CD8-positive, alpha-beta memory T cell (primary cell): ENCODE measurements around the gene BPI. TPM values are rescaled to one million over a fixed set of nuclear protein-coding genes. Genes with fewer than 3 reads are reported as not detected.
"Not testable (repeated sequence)": the region's sequence is repeated elsewhere in the genome, so short reads cannot be mapped to it uniquely, and the experiment has no call there.

Experiments
- CTCF ChIA-PET: fragments of 350-600 bp; sonication (Branson Sonifier 250); formaldehyde crosslinking; loops from one replicate; lab custom pipeline; 2021; ENCODE audit warnings: antibody characterized with exemption; lab: Charles Lee
- POLR2A ChIA-PET: fragments of 350-600 bp; sonication (Branson Sonifier 250); formaldehyde crosslinking; loops from one replicate; lab custom pipeline; 2021; ENCODE audit warnings: antibody characterized with exemption; lab: Charles Lee
- DNase-seq, 5 donors: peaks; one replicate each; pipeline versions ENCODE4 v3.0.0 to v3.0.0-alpha.2; 2020 to 2022; ENCODE audit warnings: mixed read lengths in 1 of 5
- H3K27ac ChIP-seq: one replicate; pipeline ENCODE4 v1.7.0; 2013; ENCODE audit warnings: low read depth, mild to moderate bottlenecking, low read length, moderate library complexity
- H3K27me3 ChIP-seq: 2 replicates; pipeline ENCODE4 v1.7.0; 2013; ENCODE audit warnings: low read length, mild to moderate bottlenecking; ENCODE audit not compliant: insufficient read depth, poor library complexity, severe bottlenecking
- H3K36me3 ChIP-seq: 2 replicates; pipeline ENCODE4 v1.7.0; 2013; ENCODE audit warnings: mild to moderate bottlenecking, low read length, moderate library complexity; ENCODE audit not compliant: insufficient read depth
- H3K4me1 ChIP-seq: 2 replicates; pipeline ENCODE4 v1.7.0; 2013; ENCODE audit warnings: mild to moderate bottlenecking, low read length, moderate library complexity; ENCODE audit not compliant: insufficient read depth
- H3K4me3 ChIP-seq: 2 replicates; pipeline ENCODE4 v1.7.0; 2013; ENCODE audit warnings: mild to moderate bottlenecking, low read length
- H3K9me3 ChIP-seq: 2 replicates; pipeline ENCODE4 v1.7.0; 2013; ENCODE audit warnings: mild to moderate bottlenecking, low read length
- H3K27ac Mint-ChIP-seq, 8 donors: one replicate each; pipeline ENCODE4 v1.8.0; 2020 to 2021; ENCODE audit warnings: mixed read lengths in 8 of 8, mild to moderate bottlenecking in 6 of 8, inconsistent platforms in 3 of 8, moderate library complexity in 3 of 8
- H3K27me3 Mint-ChIP-seq, 2 donors: one replicate each; pipeline ENCODE4 v1.8.0; 2020 to 2021; ENCODE audit warnings: mixed read lengths in 2 of 2, mild to moderate bottlenecking in 1 of 2, moderate library complexity in 1 of 2
- H3K36me3 Mint-ChIP-seq, 3 donors: one replicate each; pipeline ENCODE4 v1.8.0; 2020 to 2021; ENCODE audit warnings: mixed read lengths in 3 of 3, inconsistent platforms in 1 of 3, mild to moderate bottlenecking in 1 of 3
- H3K4me1 Mint-ChIP-seq, 3 donors: one replicate each; pipeline ENCODE4 v1.8.0; 2020 to 2021; ENCODE audit warnings: mixed read lengths in 3 of 3, inconsistent platforms in 1 of 3, mild to moderate bottlenecking in 1 of 3
- H3K4me3 Mint-ChIP-seq, 7 donors: one replicate each; pipeline ENCODE4 v1.8.0; 2020 to 2021; ENCODE audit warnings: mixed read lengths in 7 of 7, mild to moderate bottlenecking in 6 of 7, moderate library complexity in 4 of 7, inconsistent platforms in 2 of 7
- H3K9me3 Mint-ChIP-seq, 5 donors: one replicate each; pipeline ENCODE4 v1.8.0; 2020 to 2022; ENCODE audit warnings: mixed read lengths in 5 of 5, mild to moderate bottlenecking in 3 of 5, moderate library complexity in 2 of 5, inconsistent platforms in 1 of 5
- polyA plus RNA-seq: library from polyadenylated mRNA; unstranded; fragments of 300-500 nt; fragmentation: Illumina TruSeq; gene quantifications from one replicate; pipeline ENCODE4 v1.2.3, GENCODE V29; 2021
- total RNA-seq, 2 experiments: library from RNA; stranded (reverse); gene quantifications; one replicate each; pipeline ENCODE4 v1.2.3, GENCODE V29; 2021

Gene BPI
- total and polyA plus RNA-seq, 3 experiments from 2014 or later = not detected

GRCh38 chr20:38334016-38334415, 30.1 kb downstream of the BPI start:
- no peak overlapping the region for H3K4me3 ChIP-seq
- ChIA-PET POLR2A (no interaction called here), CTCF (no interaction called here)
- Mint-ChIP-seq H3K4me1 (no peaks in the 10 kb centered on the region), H3K27ac (no peak overlapping the region), H3K36me3 (peaks cover 0 to 3% (median 0%) of the 10 kb centered on the region in 3 donors), H3K27me3 (peaks cover 10 to 57% of the 10 kb centered on the region in 2 donors), H3K4me3 (no peak overlapping the region), H3K9me3 (peaks cover 0 to 15% (median 10%) of the 10 kb centered on the region in 5 donors)
- H3K27ac ChIP-seq = no peak overlapping the region
- H3K27me3 ChIP-seq = no peaks in the 10 kb centered on the region
- no peaks in the 10 kb centered on the region for H3K4me1 ChIP-seq
- DNase-seq = no peak
- peaks cover 7% of the 10 kb centered on the region for H3K9me3 ChIP-seq
- no peaks in the 10 kb centered on the region for H3K36me3 ChIP-seq

GRCh38 chr20:38336726-38337125, 32.8 kb downstream of the BPI start:
- ChIA-PET POLR2A (no interaction called here), CTCF (no interaction called here)
- peaks cover 10 to 42% of the 10 kb centered on the region in 2 donors for H3K27me3 Mint-ChIP-seq

GRCh38 chr20:38337561-38338140, 33.7 kb downstream of the BPI start:
- no peak overlapping the region for H3K27ac Mint-ChIP-seq
- no peak for DNase-seq
- peaks cover 10 to 39% of the 10 kb centered on the region in 2 donors for H3K27me3 Mint-ChIP-seq
- Histone ChIP-seq H3K36me3 (no peaks in the 10 kb centered on the region), H3K9me3 (peaks cover 7% of the 10 kb centered on the region), H3K4me3 (no peak overlapping the region), H3K4me1 (no peaks in the 10 kb centered on the region), H3K27ac (no peak overlapping the region), H3K27me3 (no peaks in the 10 kb centered on the region)
- H3K4me1 Mint-ChIP-seq = no peaks in the 10 kb centered on the region
- peaks cover 0 to 3% (median 0%) of the 10 kb centered on the region in 3 donors for H3K36me3 Mint-ChIP-seq
- ChIA-PET POLR2A (no interaction called here), CTCF (no interaction called here)
- no peak overlapping the region for H3K4me3 Mint-ChIP-seq
- peaks cover 0 to 15% (median 10%) of the 10 kb centered on the region in 5 donors for H3K9me3 Mint-ChIP-seq

More at GRCh38 chr20:38336726-38337125, 32.8 kb downstream of the BPI start:
- Histone ChIP-seq H3K27ac (no peak overlapping the region), H3K4me1 (no peaks in the 10 kb centered on the region), H3K9me3 (peaks cover 7% of the 10 kb centered on the region), H3K4me3 (no peak overlapping the region), H3K36me3 (no peaks in the 10 kb centered on the region), H3K27me3 (no peaks in the 10 kb centered on the region)
- Mint-ChIP-seq H3K4me3 (no peak overlapping the region), H3K9me3 (peaks cover 0 to 15% (median 10%) of the 10 kb centered on the region in 5 donors), H3K27ac (no peak overlapping the region), H3K4me1 (no peaks in the 10 kb centered on the region), H3K36me3 (peaks cover 0 to 3% (median 0%) of the 10 kb centered on the region in 3 donors)
- DNase-seq = no peak

GRCh38 chr20:38338849-38339520, 35.0 kb downstream of the BPI start:
- Mint-ChIP-seq H3K4me1 (no peaks in the 10 kb centered on the region), H3K4me3 (no peak overlapping the region), H3K9me3 (peaks cover 0 to 15% (median 10%) of the 10 kb centered on the region in 5 donors), H3K27me3 (peaks cover 10 to 39% of the 10 kb centered on the region in 2 donors), H3K27ac (no peak overlapping the region), H3K36me3 (peaks cover 0 to 3% (median 0%) of the 10 kb centered on the region in 3 donors)
- peaks cover 7% of the 10 kb centered on the region for H3K9me3 ChIP-seq
- H3K27ac ChIP-seq = no peak overlapping the region
- no peaks in the 10 kb centered on the region for H3K27me3 ChIP-seq
- no peak overlapping the region for H3K4me3 ChIP-seq
- ChIA-PET POLR2A (no interaction called here), CTCF (no interaction called here)
- DNase-seq = no peak
- H3K36me3 ChIP-seq = no peaks in the 10 kb centered on the region
- H3K4me1 ChIP-seq = no peaks in the 10 kb centered on the region

GRCh38 chr20:38339521-38339896, 35.6 kb downstream of the BPI start:
- H3K36me3 ChIP-seq, POLR2A ChIA-PET, H3K4me3 Mint-ChIP-seq, DNase-seq, CTCF ChIA-PET, H3K9me3 ChIP-seq, H3K27me3 ChIP-seq, H3K4me1 Mint-ChIP-seq, H3K4me3 ChIP-seq, H3K36me3 Mint-ChIP-seq, H3K27ac Mint-ChIP-seq, H3K4me1 ChIP-seq, H3K27ac ChIP-seq: not testable (repeated sequence)
- peaks cover 10 to 39% of the 10 kb centered on the region in 2 donors for H3K27me3 Mint-ChIP-seq
- H3K9me3 Mint-ChIP-seq = peaks cover 0 to 15% (median 10%) of the 10 kb centered on the region in 5 donors

- Mint-ChIP-seq H3K27ac (no peak overlapping the region), H3K4me1 (no peaks in the 10 kb centered on the region), H3K36me3 (peaks cover 0 to 3% (median 0%) of the 10 kb centered on the region in 3 donors), H3K9me3 (peaks cover 0 to 15% (median 10%) of the 10 kb centered on the region in 5 donors), H3K27me3 (peaks cover 12 to 39% of the 10 kb centered on the region in 2 donors), H3K4me3 (no peak overlapping the region)
- Histone ChIP-seq H3K27me3 (no peaks in the 10 kb centered on the region), H3K4me1 (no peaks in the 10 kb centered on the region), H3K27ac (no peak overlapping the region), H3K36me3 (no peaks in the 10 kb centered on the region), H3K4me3 (no peak overlapping the region), H3K9me3 (peaks cover 7% of the 10 kb centered on the region)
- ChIA-PET CTCF (no interaction called here), POLR2A (no interaction called here)
- no peak for DNase-seq
These were observed 36.0 kb downstream of the BPI start for GRCh38 chr20:38339997-38340396.

GRCh38 chr20:38340693-38341092, 36.7 kb downstream of the BPI start:
- Histone ChIP-seq H3K9me3 (peaks cover 7% of the 10 kb centered on the region), H3K4me3 (no peak overlapping the region), H3K27me3 (no peaks in the 10 kb centered on the region), H3K27ac (no peak overlapping the region), H3K4me1 (no peaks in the 10 kb centered on the region), H3K36me3 (no peaks in the 10 kb centered on the region)
- POLR2A ChIA-PET = no interaction called here
- no peak for DNase-seq
- no peak overlapping the region for H3K27ac Mint-ChIP-seq
- no peaks in the 10 kb centered on the region for H3K4me1 Mint-ChIP-seq
- peaks cover 0 to 3% (median 0%) of the 10 kb centered on the region in 3 donors for H3K36me3 Mint-ChIP-seq
- no peak overlapping the region for H3K4me3 Mint-ChIP-seq
- peaks cover 0 to 15% (median 10%) of the 10 kb centered on the region in 5 donors for H3K9me3 Mint-ChIP-seq
- CTCF ChIA-PET = no interaction called here
- H3K27me3 Mint-ChIP-seq = peaks cover 12 to 35% of the 10 kb centered on the region in 2 donors

GRCh38 chr20:38342216-38342615, 38.3 kb downstream of the BPI start:
- no peaks in the 10 kb centered on the region for H3K36me3 ChIP-seq
- no peaks in the 10 kb centered on the region for H3K27me3 ChIP-seq
- H3K27ac ChIP-seq = no peak overlapping the region
- peaks cover 0 to 9% (median 6%) of the 10 kb centered on the region in 5 donors for H3K9me3 Mint-ChIP-seq
- H3K36me3 Mint-ChIP-seq = peaks cover 0 to 3% (median 0%) of the 10 kb centered on the region in 3 donors
- H3K9me3 ChIP-seq = peaks cover 7% of the 10 kb centered on the region
- DNase-seq = no peak
- H3K4me3 ChIP-seq = no peak overlapping the region
- peaks cover 4 to 24% of the 10 kb centered on the region in 2 donors for H3K27me3 Mint-ChIP-seq
- no peaks in the 10 kb centered on the region for H3K4me1 ChIP-seq
- ChIA-PET CTCF (no interaction called here), POLR2A (no interaction called here)
- no peaks in the 10 kb centered on the region for H3K4me1 Mint-ChIP-seq
- no peak overlapping the region for H3K4me3 Mint-ChIP-seq
- no peak overlapping the region for H3K27ac Mint-ChIP-seq
